GM19438 (cell line): Measurements from ENCODE around the gene YTHDC2.

ENCODE experiments used
- ATAC-seq: cut with Tn5 transposase; IDR thresholded peaks from one replicate; pipeline ENCODE4 v1.9.1; 2021; ENCODE audit warnings: low read depth; ENCODE audit not compliant: unreplicated experiment

YTHDC2 gene

GRCh38 chr5:113518884-113519283, 5.4 kb downstream of the YTHDC2 start:
- no peak for ATAC-seq

GRCh38 chr5:113519412-113519811, 5.9 kb downstream of the YTHDC2 start:
- ATAC-seq: no peak

GRCh38 chr5:113520429-113520828, 6.9 kb downstream of the YTHDC2 start:
- ATAC-seq: no peak

GRCh38 chr5:113520899-113521298, 7.4 kb downstream of the YTHDC2 start:
- ATAC-seq: no peak

GRCh38 chr5:113523168-113523567, 9.7 kb downstream of the YTHDC2 start:
- ATAC-seq: no peak

- ATAC-seq: no peak
These were observed 11.4 kb downstream of the YTHDC2 start for GRCh38 chr5:113524927-113525326.

GRCh38 chr5:113526421-113526820, 12.9 kb downstream of the YTHDC2 start:
- ATAC-seq: no peak

GRCh38 chr5:113527746-113528145, 14.3 kb downstream of the YTHDC2 start:
- ATAC-seq: no peak

GRCh38 chr5:113531481-113532159, 18.1 kb downstream of the YTHDC2 start:
- ATAC-seq: no peak

GRCh38 chr5:113538313-113538712, 24.8 kb downstream of the YTHDC2 start:
- ATAC-seq: no peak

- no peak for ATAC-seq
These were observed 33.2 kb downstream of the YTHDC2 start for GRCh38 chr5:113546703-113547183.

GRCh38 chr5:113548396-113548795, 34.9 kb downstream of the YTHDC2 start:
- ATAC-seq: no peak

GRCh38 chr5:113552137-113552536, 38.6 kb downstream of the YTHDC2 start:
- ATAC-seq: no peak

- no peak for ATAC-seq
These were observed 39.1 kb downstream of the YTHDC2 start for GRCh38 chr5:113552620-113553019.

GRCh38 chr5:113562828-113563400, 49.4 kb downstream of the YTHDC2 start:
- no peak for ATAC-seq

GRCh38 chr5:113569396-113569795, 55.9 kb downstream of the YTHDC2 start:
- no peak for ATAC-seq

GRCh38 chr5:113572716-113573115, 59.2 kb downstream of the YTHDC2 start:
- ATAC-seq: no peak

GRCh38 chr5:113574417-113574816, 60.9 kb downstream of the YTHDC2 start:
- no peak for ATAC-seq

- ATAC-seq: no peak
These were observed 61.6 kb downstream of the YTHDC2 start for GRCh38 chr5:113575074-113575473.

- ATAC-seq: no peak
These were observed 64.6 kb downstream of the YTHDC2 start for GRCh38 chr5:113578091-113578490.

GRCh38 chr5:113581388-113581787, 67.9 kb downstream of the YTHDC2 start:
- ATAC-seq: no peak

- ATAC-seq: no peak
These were observed 84.7 kb downstream of the YTHDC2 start for GRCh38 chr5:113598150-113598549.
